ENCODE data around the gene CALHM4. TPM values are rescaled to one million over a fixed set of nuclear protein-coding genes. Genes with fewer than 3 reads are reported as not detected.

Gene CALHM4
- total RNA-seq (2014; rRNA removed; shearing (Covaris generic)) = not detected in 2 replicates

GRCh38 chr6:116553451-116553850 lies at the start of gene CALHM4:
Gene CALHM4 (plus strand): TSS chr6:116553751. CDS start chr6:116553794, 43 bp downstream.
- no peak for DNase-seq (ENCODE audit: low spot score)

GRCh38 chr6:116507324-116507723 lies 46.2 kb upstream of the CALHM4 start:
- DNase-seq (ENCODE audit: low spot score) = no peak

- no peak for DNase-seq (ENCODE audit: low spot score)
Observed at GRCh38 chr6:116508527-116508926, 45.0 kb upstream of the CALHM4 start.

GRCh38 chr6:116511424-116512110 lies 42.0 kb upstream of the CALHM4 start, which contains the start of gene CALHM5:
Gene CALHM5 (plus strand): TSS chr6:116511639. CDS start chr6:116511697, 58 bp downstream.
- peak; percentile 76 for DNase-seq (ENCODE audit: low spot score)

- DNase-seq (ENCODE audit: low spot score) = no peak
Observed at GRCh38 chr6:116512111-116512559, 41.4 kb upstream of the CALHM4 start.

- no peak for DNase-seq (ENCODE audit: low spot score)
Observed at GRCh38 chr6:116512734-116513133, 40.8 kb upstream of the CALHM4 start.

- no peak for DNase-seq (ENCODE audit: low spot score)
Observed at GRCh38 chr6:116513224-116513875, 40.2 kb upstream of the CALHM4 start.

- no peak for DNase-seq (ENCODE audit: low spot score)
Observed at GRCh38 chr6:116514111-116514510, 39.4 kb upstream of the CALHM4 start.

GRCh38 chr6:116515141-116515540 lies 38.4 kb upstream of the CALHM4 start:
- DNase-seq (ENCODE audit: low spot score) = no peak

- DNase-seq (ENCODE audit: low spot score) = no peak
Observed at GRCh38 chr6:116518621-116519368, 34.8 kb upstream of the CALHM4 start.

GRCh38 chr6:116522896-116523295 lies 30.7 kb upstream of the CALHM4 start:
- DNase-seq (ENCODE audit: low spot score) = no peak

GRCh38 chr6:116524236-116524635 lies 29.3 kb upstream of the CALHM4 start:
- no peak for DNase-seq (ENCODE audit: low spot score)

GRCh38 chr6:116528133-116528532 lies 25.4 kb upstream of the CALHM4 start:
- DNase-seq (ENCODE audit: low spot score) = no peak

GRCh38 chr6:116528780-116529179 lies 24.8 kb upstream of the CALHM4 start:
- no peak for DNase-seq (ENCODE audit: low spot score)

GRCh38 chr6:116529466-116530290 lies 23.9 kb upstream of the CALHM4 start:
- no peak for DNase-seq (ENCODE audit: low spot score)

- DNase-seq (ENCODE audit: low spot score) = no peak
Observed at GRCh38 chr6:116530436-116530835, 23.1 kb upstream of the CALHM4 start.

GRCh38 chr6:116531675-116532570 lies 21.6 kb upstream of the CALHM4 start:
- DNase-seq (ENCODE audit: low spot score) = peak; percentile 71

- no peak for DNase-seq (ENCODE audit: low spot score)
Observed at GRCh38 chr6:116533233-116533957, 20.2 kb upstream of the CALHM4 start.

GRCh38 chr6:116535109-116535508 lies 18.4 kb upstream of the CALHM4 start:
- no peak for DNase-seq (ENCODE audit: low spot score)

- DNase-seq (ENCODE audit: low spot score) = peak; percentile 80
Observed at GRCh38 chr6:116536216-116536621, 17.3 kb upstream of the CALHM4 start.

Data from HT-29 (cell line).